Measurements from ENCODE around the gene GAL3ST2.

GAL3ST2 gene

GRCh38 chr2:241849616-241850543 lies 73.3 kb downstream of the GAL3ST2 start:
- no peak for DNase-seq

GRCh38 chr2:241850544-241851324 lies 74.1 kb downstream of the GAL3ST2 start:
- DNase-seq, result no peak

- no peak for DNase-seq
Measured at GRCh38 chr2:241851325-241852115, 74.9 kb downstream of the GAL3ST2 start.

- DNase-seq, result no peak
Measured at GRCh38 chr2:241852116-241852980, 75.7 kb downstream of the GAL3ST2 start.

GRCh38 chr2:241852981-241853631 lies 76.5 kb downstream of the GAL3ST2 start:
- DNase-seq, result no peak
